HepG2 (cell line): ENCODE measurements around the gene STRN4. TPM values are rescaled to one million over a fixed set of nuclear protein-coding genes. Genes with fewer than 3 reads are reported as not detected.

ENCODE experiments used
- AHR ChIP-seq: IDR thresholded peaks from 2 replicates; pipeline ENCODE4 v1.6.1; 2018; ENCODE audit warnings: missing genetic modification reagents, missing compliant biosample characterization
- BCLAF1 ChIP-seq: fragments of 450-650 bp; IDR thresholded peaks from 2 replicates; pipeline ENCODE4 v1.6.1; 2017; ENCODE audit warnings: mild to moderate bottlenecking
- ETV5 ChIP-seq: IDR thresholded peaks from 2 replicates; pipeline ENCODE4 v1.6.1; 2018; ENCODE audit warnings: missing biosample characterization, missing genetic modification reagents, inconsistent platforms, borderline replicate concordance
- FOXP4 ChIP-seq: sonication (generic); formaldehyde crosslinking; IDR thresholded peaks from 2 replicates; pipeline ENCODE4 v1.4.0; 2020; ENCODE audit warnings: missing genetic modification reagents
- GABPA ChIP-seq, 2 experiments: IDR thresholded peaks; 2 replicates each; pipeline ENCODE4 v1.6.1; 2011 to 2016; ENCODE audit warnings: low read depth in 2 of 2, low read length in 1 of 2, missing biosample characterization in 1 of 2, missing genetic modification characterization in 1 of 2
- HOXA3 ChIP-seq: sonication (generic); formaldehyde crosslinking; IDR thresholded peaks from 2 replicates; pipeline ENCODE4 v1.5.0; 2020; ENCODE audit warnings: missing genetic modification reagents
- IRF2 ChIP-seq: IDR thresholded peaks from 2 replicates; pipeline ENCODE4 v1.6.1; 2018; ENCODE audit warnings: missing genetic modification reagents, missing compliant biosample characterization
- KAT8 ChIP-seq: IDR thresholded peaks from 2 replicates; pipeline ENCODE4 v1.6.1; 2016; ENCODE audit warnings: missing genetic modification reagents, missing compliant biosample characterization
- KDM3A ChIP-seq: IDR thresholded peaks from 2 replicates; pipeline ENCODE4 v1.6.1; 2018; ENCODE audit warnings: low read depth, missing compliant biosample characterization
- KDM5A ChIP-seq: fragments of 200-600 bp; sonication (generic); IDR thresholded peaks from 2 replicates; pipeline ENCODE4 v1.7.0; 2018; ENCODE audit warnings: antibody characterized with exemption, mild to moderate bottlenecking, low read length, borderline replicate concordance
- MEIS2 ChIP-seq: sonication (generic); formaldehyde crosslinking; IDR thresholded peaks from 2 replicates; pipeline ENCODE4 v1.9.0; 2021; ENCODE audit warnings: mild to moderate bottlenecking, missing genetic modification reagents
- NR1H2 ChIP-seq: sonication (generic); formaldehyde crosslinking; IDR thresholded peaks from 2 replicates; pipeline ENCODE4 v1.8.1; 2022; ENCODE audit warnings: low read depth, missing genetic modification reagents, borderline replicate concordance
- PHF8 ChIP-seq: sonication (generic); formaldehyde crosslinking; IDR thresholded peaks from 2 replicates; pipeline ENCODE4 v1.5.0; 2020; ENCODE audit warnings: missing genetic modification reagents
- POLR2AphosphoS5 ChIP-seq: IDR thresholded peaks from 2 replicates; pipeline ENCODE4 v1.6.1; 2012; ENCODE audit warnings: low read depth, low read length
- SALL2 ChIP-seq: sonication (generic); formaldehyde crosslinking; IDR thresholded peaks from 2 replicates; pipeline ENCODE4 v1.8.1; 2023; ENCODE audit warnings: mild to moderate bottlenecking, missing genetic modification reagents, inconsistent platforms
- SPEN ChIP-seq: sonication (generic); formaldehyde crosslinking; IDR thresholded peaks from 2 replicates; pipeline ENCODE4 v1.5.1; 2020; ENCODE audit warnings: low read depth, mild to moderate bottlenecking, missing genetic modification reagents
- TARDBP ChIP-seq: sonication (generic); formaldehyde crosslinking; IDR thresholded peaks from 2 replicates; pipeline ENCODE4 v1.8.0; 2022; ENCODE audit warnings: mild to moderate bottlenecking, missing genetic modification reagents
- TFAP4 ChIP-seq: sonication (generic); IDR thresholded peaks from 2 replicates; pipeline ENCODE4 v1.6.1; 2016; ENCODE audit warnings: low read depth, borderline replicate concordance
- ZFAT ChIP-seq: sonication (generic); formaldehyde crosslinking; conservative IDR thresholded peaks from 2 replicates; pipeline ENCODE4 v1.8.1; 2023; ENCODE audit warnings: missing genetic modification reagents, inconsistent platforms
- ZFP36 ChIP-seq: fragments of 150-350 bp; IDR thresholded peaks from 2 replicates; pipeline ENCODE4 v1.6.1; 2018; ENCODE audit warnings: borderline replicate concordance, low read length, low read depth; ENCODE audit not compliant: partially characterized antibody
- ZNF326 ChIP-seq: sonication (generic); formaldehyde crosslinking; IDR thresholded peaks from 2 replicates; pipeline ENCODE4 v1.4.0; 2020; ENCODE audit warnings: missing genetic modification reagents, borderline replicate concordance
- ZNF772 ChIP-seq: sonication (generic); formaldehyde crosslinking; IDR thresholded peaks from 2 replicates; pipeline ENCODE4 v1.5.0; 2020; ENCODE audit warnings: mild to moderate bottlenecking, missing genetic modification reagents
- ZNF841 ChIP-seq: sonication (generic); formaldehyde crosslinking; IDR thresholded peaks from 2 replicates; pipeline ENCODE4 v1.8.1; 2023; ENCODE audit warnings: missing genetic modification reagents, borderline replicate concordance
- polyA plus RNA-seq, 8 experiments: library from polyadenylated mRNA; depleted of rRNA in 3 of 8; stranded (reverse) in 7 of 8; unstranded in 1 of 8; fragments of >200 nt; fragmentation: Illumina TruSeq in 4 of 8; extraction: Trizol in 4 of 8; gene quantifications; 2 replicates each; pipeline versions ENCODE4 v1.2.1 to v1.2.3, GENCODE V29; 2011 to 2016; ENCODE audit warnings: low read depth in 4 of 8, missing spikeins in 1 of 8, mixed read lengths in 1 of 8; ENCODE audit not compliant: insufficient read depth in 1 of 8
- total RNA-seq, 5 experiments: library from RNA; depleted of rRNA; stranded (reverse); fragments of >200 nt; fragmentation: Illumina TruSeq; extraction: Trizol; gene quantifications; 2 replicates each; pipeline ENCODE4 v1.2.3, GENCODE V29; 2016; ENCODE audit warnings: low read depth in 1 of 5
- TF ChIP-seq, protein P1 (sequence below): IDR thresholded peaks from 2 replicates; pipeline ENCODE4 v1.6.1; 2018; ENCODE audit warnings: missing genetic modification reagents

The STRN4 gene
- total and polyA plus RNA-seq, 2 of the 13 experiments (the other 11 are each of a cell fraction or from before 2014, with no cell fraction given): 43.1 to 57.3 TPM

DNA sequence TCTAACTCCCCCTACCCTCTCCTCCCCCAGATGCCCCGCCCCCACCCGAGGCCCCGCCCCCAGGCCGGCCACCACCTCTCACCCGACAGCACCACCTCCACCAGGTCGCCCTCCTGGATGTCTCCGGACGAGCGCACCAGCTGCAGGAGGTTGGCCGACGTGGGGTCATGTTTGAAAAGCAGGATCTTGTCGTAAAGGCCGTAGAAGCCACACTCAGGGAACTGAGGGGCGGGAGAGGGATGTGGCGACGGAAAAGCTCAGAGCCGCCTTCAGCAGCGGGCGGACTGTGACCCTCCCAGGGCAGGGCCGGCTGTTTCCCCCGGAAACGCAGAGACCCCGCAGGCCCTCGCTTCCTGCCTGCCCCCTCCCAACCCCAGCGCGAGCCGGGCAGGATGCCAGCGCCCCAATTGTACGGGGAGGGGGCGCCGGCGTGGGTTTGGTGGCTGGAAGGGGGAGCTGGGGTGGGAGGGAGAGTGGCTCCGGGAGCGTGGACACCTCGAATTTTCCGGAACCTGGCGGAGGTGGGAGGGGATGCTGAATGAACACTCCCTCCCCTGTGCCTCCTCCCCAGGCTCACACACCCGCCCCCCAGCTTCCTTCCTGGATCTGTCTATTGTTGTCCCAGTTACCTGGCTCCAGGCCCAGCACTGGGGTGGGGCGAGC, 32.3 kb downstream of the STRN4 start (continued):
- TF ChIP-seq POLR2AphosphoS5: peak; percentile 65
- TF ChIP-seq KDM5A: peak; percentile 71; the same call in 1 of the 2 replicates
- TF ChIP-seq SALL2 (CRISPR knock-in tag): peak; percentile 53; the same call in 1 of the 2 replicates
- peak; percentile 64 for TF ChIP-seq PHF8 (CRISPR knock-in tag)
- peak; percentile 30; the same call in 1 of the 2 replicates for TF ChIP-seq TARDBP (CRISPR knock-in tag)
- TF ChIP-seq ZNF841 (CRISPR knock-in tag): no peak
- no peak for TF ChIP-seq BCLAF1
- TF ChIP-seq ZNF772 (CRISPR knock-in tag): no peak
- TF ChIP-seq KDM3A (CRISPR knock-in tag): 0 out of 2 replicates have a peak, but pooled peaks have one; percentile 17
- TF ChIP-seq HOXA3 (CRISPR knock-in tag): peak; percentile 59; the same call in 1 of the 2 replicates
- TF ChIP-seq ZFAT (CRISPR knock-in tag): no peak
- TF ChIP-seq ZNF326 (CRISPR knock-in tag): 0 out of 2 replicates have a peak, but pooled peaks have one; percentile 39
- TF ChIP-seq SPEN (CRISPR knock-in tag): 0 out of 2 replicates have a peak, but pooled peaks have one; percentile 26
- no peak for TF ChIP-seq AHR
- peak; percentile 82 for TF ChIP-seq KAT8 (CRISPR knock-in tag)
- TF ChIP-seq IRF2 (CRISPR knock-in tag): peak; percentile 19; the same call in 1 of the 2 replicates
- TF ChIP-seq ETV5 (CRISPR knock-in tag): peak; percentile 89
- no peak for TF ChIP-seq MEIS2 (CRISPR knock-in tag)
- peak; percentile 40; the same call in 1 of the 2 replicates for TF ChIP-seq TFAP4
- no peak for TF ChIP-seq FOXP4
- TF ChIP-seq GABPA (IDR thresholded peaks at IDR 0.05; ENCODE audit: low read depth, low read length): peak; percentile 80
- TF ChIP-seq GABPA (CRISPR knock-in tag; IDR thresholded peaks at IDR 0.05; ENCODE audit: low read depth): peak; percentile 91
- peak; percentile 99 for TF ChIP-seq ZFP36
- TF ChIP-seq, protein P1, sequence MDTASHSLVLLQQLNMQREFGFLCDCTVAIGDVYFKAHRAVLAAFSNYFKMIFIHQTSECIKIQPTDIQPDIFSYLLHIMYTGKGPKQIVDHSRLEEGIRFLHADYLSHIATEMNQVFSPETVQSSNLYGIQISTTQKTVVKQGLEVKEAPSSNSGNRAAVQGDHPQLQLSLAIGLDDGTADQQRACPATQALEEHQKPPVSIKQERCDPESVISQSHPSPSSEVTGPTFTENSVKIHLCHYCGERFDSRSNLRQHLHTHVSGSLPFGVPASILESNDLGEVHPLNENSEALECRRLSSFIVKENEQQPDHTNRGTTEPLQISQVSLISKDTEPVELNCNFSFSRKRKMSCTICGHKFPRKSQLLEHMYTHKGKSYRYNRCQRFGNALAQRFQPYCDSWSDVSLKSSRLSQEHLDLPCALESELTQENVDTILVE (CRISPR knock-in tag): 0 out of 2 replicates have a peak, but pooled peaks have one; percentile 45
- no peak for TF ChIP-seq NR1H2 (CRISPR knock-in tag)
